Hepatocyte (in vitro differentiated cells): ENCODE measurements around the gene SERPINA5.

Experiments
- EZH2 ChIP-seq: fragments of 200-600 bp; sonication (generic); IDR thresholded peaks from 2 replicates; pipeline ENCODE4 v1.6.1; 2016; ENCODE audit warnings: antibody characterized with exemption, mild to moderate bottlenecking, borderline replicate concordance
- EZH2phosphoT487 ChIP-seq: fragments of 200-600 bp; sonication (generic); IDR thresholded peaks from one replicate; pipeline ENCODE4 v1.6.1; 2018; ENCODE audit warnings: antibody characterized with exemption, mild to moderate bottlenecking, low read depth, moderate library complexity; ENCODE audit not compliant: unreplicated experiment, severe bottlenecking
- TF ChIP-seq, protein P1 (sequence below): fragments of 200-600 bp; sonication (generic); IDR thresholded peaks from 2 replicates; pipeline ENCODE4 v1.5.1; 2016; ENCODE audit warnings: antibody characterized with exemption, mild to moderate bottlenecking; ENCODE audit not compliant: poor library complexity

DNA sequence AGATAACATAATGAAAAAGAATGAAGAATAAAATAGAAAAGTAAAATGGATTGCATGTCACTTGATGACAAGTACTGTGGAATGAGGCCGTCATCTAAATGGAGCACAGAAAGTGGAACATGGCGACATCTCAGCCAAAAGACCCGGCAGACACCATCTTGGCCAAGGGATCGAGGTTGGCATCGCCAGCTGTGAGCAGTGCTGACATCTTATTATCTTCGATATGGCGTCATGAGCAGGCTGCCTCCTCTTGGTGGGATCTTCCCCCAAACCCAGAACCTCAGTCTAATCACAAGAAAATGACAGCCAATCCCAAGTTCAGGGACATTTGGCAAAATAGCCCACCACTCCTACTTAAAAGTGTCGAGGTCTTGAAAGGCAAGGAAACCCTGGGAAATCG, 15.1 kb downstream of the SERPINA5 start:
- TF ChIP-seq, protein P1, sequence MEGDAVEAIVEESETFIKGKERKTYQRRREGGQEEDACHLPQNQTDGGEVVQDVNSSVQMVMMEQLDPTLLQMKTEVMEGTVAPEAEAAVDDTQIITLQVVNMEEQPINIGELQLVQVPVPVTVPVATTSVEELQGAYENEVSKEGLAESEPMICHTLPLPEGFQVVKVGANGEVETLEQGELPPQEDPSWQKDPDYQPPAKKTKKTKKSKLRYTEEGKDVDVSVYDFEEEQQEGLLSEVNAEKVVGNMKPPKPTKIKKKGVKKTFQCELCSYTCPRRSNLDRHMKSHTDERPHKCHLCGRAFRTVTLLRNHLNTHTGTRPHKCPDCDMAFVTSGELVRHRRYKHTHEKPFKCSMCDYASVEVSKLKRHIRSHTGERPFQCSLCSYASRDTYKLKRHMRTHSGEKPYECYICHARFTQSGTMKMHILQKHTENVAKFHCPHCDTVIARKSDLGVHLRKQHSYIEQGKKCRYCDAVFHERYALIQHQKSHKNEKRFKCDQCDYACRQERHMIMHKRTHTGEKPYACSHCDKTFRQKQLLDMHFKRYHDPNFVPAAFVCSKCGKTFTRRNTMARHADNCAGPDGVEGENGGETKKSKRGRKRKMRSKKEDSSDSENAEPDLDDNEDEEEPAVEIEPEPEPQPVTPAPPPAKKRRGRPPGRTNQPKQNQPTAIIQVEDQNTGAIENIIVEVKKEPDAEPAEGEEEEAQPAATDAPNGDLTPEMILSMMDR, result no peak
- TF ChIP-seq EZH2 (no peak), EZH2phosphoT487 (no peak)
